HEK293 (cell line): ENCODE results near the gene CTNNBL1.

Source experiments
- CTCF ChIA-PET: fragments of 350-600 bp; formaldehyde crosslinking; extraction: SDS; loops from one replicate; lab custom pipeline; 2021; ENCODE audit warnings: antibody characterized with exemption; lab: Yijun Ruan, JAX
- POLR2A ChIA-PET: fragments of 300-600 bp; formaldehyde crosslinking; extraction: SDS; loops from one replicate; lab custom pipeline; 2020; ENCODE audit warnings: antibody characterized with exemption, inconsistent platforms; lab: Yijun Ruan, JAX
- H3K27ac ChIP-seq: fragments of 200-500 bp; sonication (Bioruptor generic); 2 replicates; pipeline ENCODE4 v1.5.1; 2014; ENCODE audit warnings: low read depth, low read length, control low read depth, inconsistent platforms; ENCODE audit errors: extremely low read depth
- H3K36me3 ChIP-seq, 2 experiments: fragments of 200-500 bp in 1 of 2; sonication (Bioruptor generic) in 1 of 2; 1 replicate in 1 of 2; 2 replicates in 1 of 2; pipeline ENCODE4 v1.5.1; 2014 to 2017; ENCODE audit warnings: inconsistent platforms in 2 of 2, low read length in 2 of 2; ENCODE audit not compliant: control insufficient read depth in 2 of 2, insufficient read depth in 1 of 2
- H3K4me1 ChIP-seq: fragments of 200-500 bp; sonication (Bioruptor generic); 2 replicates; pipeline ENCODE4 v1.5.1; 2014; ENCODE audit warnings: mild to moderate bottlenecking, low read length, inconsistent platforms; ENCODE audit not compliant: control insufficient read depth, insufficient read depth
- H3K4me3 ChIP-seq: 2 replicates; pipeline ENCODE4 v1.5.1; 2011; ENCODE audit warnings: low read depth, mild to moderate bottlenecking, control low read depth, low read length, moderate library complexity
- H3K9me3 ChIP-seq: fragments of 200-500 bp; sonication (Bioruptor generic); 2 replicates; pipeline ENCODE4 v1.5.1; 2014; ENCODE audit warnings: low read depth, low read length, inconsistent platforms; ENCODE audit not compliant: control insufficient read depth, insufficient read depth
- MZF1 ChIP-seq: fragments of 450-650 bp; formaldehyde crosslinking; IDR thresholded peaks from 2 replicates; pipeline ENCODE4 v1.5.1; 2017; ENCODE audit warnings: missing biosample characterization, missing genetic modification characterization, borderline replicate concordance
- OVOL3 ChIP-seq: fragments of 450-650 bp; formaldehyde crosslinking; IDR thresholded peaks from 2 replicates; pipeline ENCODE4 v1.5.1; 2016; ENCODE audit warnings: missing biosample characterization, missing genetic modification characterization
- RBAK ChIP-seq: fragments of 450-650 bp; formaldehyde crosslinking; IDR thresholded peaks from 2 replicates; pipeline ENCODE4 v1.5.1; 2016; ENCODE audit warnings: missing biosample characterization, missing genetic modification characterization
- REPIN1 ChIP-seq: fragments of 450-650 bp; formaldehyde crosslinking; IDR thresholded peaks from 2 replicates; pipeline ENCODE4 v1.5.1; 2017; ENCODE audit warnings: missing biosample characterization, missing genetic modification characterization, low read depth
- YY1 ChIP-seq: fragments of 450-650 bp; formaldehyde crosslinking; IDR thresholded peaks from 2 replicates; pipeline ENCODE4 v1.5.1; 2018; ENCODE audit warnings: missing biosample characterization, missing genetic modification characterization
- ZFP3 ChIP-seq: fragments of 450-650 bp; formaldehyde crosslinking; IDR thresholded peaks from 2 replicates; pipeline ENCODE4 v1.5.1; 2016; ENCODE audit warnings: low read depth, missing biosample characterization, missing genetic modification characterization
- ZNF10 ChIP-seq: fragments of 450-650 bp; formaldehyde crosslinking; IDR thresholded peaks from 2 replicates; pipeline ENCODE4 v1.5.1; 2017; ENCODE audit warnings: missing biosample characterization, missing genetic modification characterization
- ZNF155 ChIP-seq: fragments of 450-650 bp; formaldehyde crosslinking; IDR thresholded peaks from 2 replicates; pipeline ENCODE4 v1.5.1; 2016; ENCODE audit warnings: missing biosample characterization, missing genetic modification characterization
- ZNF175 ChIP-seq: fragments of 450-650 bp; formaldehyde crosslinking; IDR thresholded peaks from 2 replicates; pipeline ENCODE4 v1.5.1; 2016; ENCODE audit warnings: missing biosample characterization, missing genetic modification characterization
- ZNF211 ChIP-seq: fragments of 450-650 bp; formaldehyde crosslinking; IDR thresholded peaks from 2 replicates; pipeline ENCODE4 v1.5.1; 2016; ENCODE audit warnings: low read depth, missing biosample characterization, missing genetic modification characterization
- ZNF214 ChIP-seq: fragments of 450-650 bp; formaldehyde crosslinking; IDR thresholded peaks from 2 replicates; pipeline ENCODE4 v1.5.1; 2017; ENCODE audit warnings: missing biosample characterization, mild to moderate bottlenecking, missing genetic modification characterization, borderline replicate concordance
- ZNF239 ChIP-seq: fragments of 450-650 bp; formaldehyde crosslinking; IDR thresholded peaks from 2 replicates; pipeline ENCODE4 v1.5.1; 2016; ENCODE audit warnings: missing biosample characterization, missing genetic modification characterization
- ZNF274 ChIP-seq, 2 experiments: fragments of 200-500 bp in 1 of 2; fragments of 450-650 bp in 1 of 2; sonication (Bioruptor generic) in 1 of 2; formaldehyde crosslinking in 1 of 2; IDR thresholded peaks; 2 replicates each; pipeline versions ENCODE4 v1.5.1 to v1.6.1; 2014 to 2016; ENCODE audit warnings: borderline replicate concordance in 1 of 2, inconsistent platforms in 1 of 2, low read length in 1 of 2, missing biosample characterization in 1 of 2, missing genetic modification characterization in 1 of 2
- ZNF366 ChIP-seq: fragments of 450-650 bp; formaldehyde crosslinking; conservative IDR thresholded peaks from 2 replicates; pipeline ENCODE4 v1.5.1; 2016; ENCODE audit warnings: missing biosample characterization, missing genetic modification characterization
- ZNF560 ChIP-seq: fragments of 450-650 bp; formaldehyde crosslinking; IDR thresholded peaks from 2 replicates; pipeline ENCODE4 v1.5.1; 2017; ENCODE audit warnings: missing biosample characterization, missing genetic modification characterization, borderline replicate concordance
- ZNF629 ChIP-seq: fragments of 450-650 bp; formaldehyde crosslinking; IDR thresholded peaks from 2 replicates; pipeline ENCODE4 v1.5.1; 2017; ENCODE audit warnings: missing biosample characterization, missing genetic modification characterization
- TF ChIP-seq, protein P1 (sequence below): fragments of 450-650 bp; formaldehyde crosslinking; IDR thresholded peaks from 2 replicates; pipeline ENCODE4 v1.5.1; 2016; ENCODE audit warnings: missing biosample characterization, missing genetic modification characterization
- TF ChIP-seq, protein P2 (sequence below): fragments of 450-650 bp; formaldehyde crosslinking; IDR thresholded peaks from 2 replicates; pipeline ENCODE4 v1.5.1; 2017; ENCODE audit warnings: missing biosample characterization, missing genetic modification characterization
- TF ChIP-seq, protein P3 (sequence below): fragments of 450-650 bp; formaldehyde crosslinking; IDR thresholded peaks from 2 replicates; pipeline ENCODE4 v1.5.1; 2016; ENCODE audit warnings: missing biosample characterization, missing genetic modification characterization, borderline replicate concordance
- TF ChIP-seq, protein P4 (sequence below): fragments of 450-650 bp; IDR thresholded peaks from 2 replicates; pipeline ENCODE4 v1.5.1; 2018; ENCODE audit warnings: missing biosample characterization, missing genetic modification characterization

Gene CTNNBL1

DNA sequence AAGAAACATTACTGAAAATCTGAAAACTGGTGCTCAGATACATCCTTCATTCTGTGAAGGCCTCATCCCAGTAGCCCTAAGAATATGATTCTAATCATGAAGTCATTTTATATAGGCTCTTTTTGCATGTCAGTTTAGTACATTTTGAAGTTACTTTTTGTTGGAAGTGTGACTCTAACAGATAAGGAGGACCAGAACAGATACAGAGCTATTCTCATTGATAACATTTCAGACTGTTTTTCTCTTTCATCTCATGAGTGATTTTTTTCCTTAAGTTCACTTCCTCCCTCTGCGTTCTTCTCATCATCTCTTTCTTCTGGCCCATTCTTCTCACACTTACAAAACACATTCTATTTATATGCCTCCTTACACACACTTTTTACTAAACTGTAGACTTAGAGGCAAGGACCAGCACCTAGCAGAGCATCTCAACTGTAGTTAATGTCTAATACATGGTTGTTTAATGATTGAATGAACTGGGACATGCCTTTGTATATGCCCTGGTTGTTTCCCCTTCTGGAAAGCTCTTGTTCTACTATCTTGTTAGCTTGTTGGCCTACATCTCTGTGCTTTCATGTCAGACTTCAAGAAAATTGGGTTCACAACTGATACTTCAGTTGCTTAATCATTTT is 8.7 kb downstream of the CTNNBL1 start:
- no peak overlapping the region for H3K27ac ChIP-seq
- H3K9me3 ChIP-seq = no peaks in the 10 kb centered on the region
- H3K4me3 ChIP-seq = no peak overlapping the region
- H3K4me1 ChIP-seq = no peaks in the 10 kb centered on the region; the same call in 1 of the 2 replicates
- CTCF ChIA-PET = interaction anchor here (0.5 kb wide), 1 partner anchor 169 kb away, joined by 3 read pairs; no protein-coding TSS in a partner anchor
- TF ChIP-seq, protein P1, sequence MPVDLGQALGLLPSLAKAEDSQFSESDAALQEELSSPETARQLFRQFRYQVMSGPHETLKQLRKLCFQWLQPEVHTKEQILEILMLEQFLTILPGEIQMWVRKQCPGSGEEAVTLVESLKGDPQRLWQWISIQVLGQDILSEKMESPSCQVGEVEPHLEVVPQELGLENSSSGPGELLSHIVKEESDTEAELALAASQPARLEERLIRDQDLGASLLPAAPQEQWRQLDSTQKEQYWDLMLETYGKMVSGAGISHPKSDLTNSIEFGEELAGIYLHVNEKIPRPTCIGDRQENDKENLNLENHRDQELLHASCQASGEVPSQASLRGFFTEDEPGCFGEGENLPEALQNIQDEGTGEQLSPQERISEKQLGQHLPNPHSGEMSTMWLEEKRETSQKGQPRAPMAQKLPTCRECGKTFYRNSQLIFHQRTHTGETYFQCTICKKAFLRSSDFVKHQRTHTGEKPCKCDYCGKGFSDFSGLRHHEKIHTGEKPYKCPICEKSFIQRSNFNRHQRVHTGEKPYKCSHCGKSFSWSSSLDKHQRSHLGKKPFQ (tag by site-specific recombination) = no peak
- TF ChIP-seq ZFP3 (tag by site-specific recombination) (no peak), ZNF10 (no peak), YY1 (tag by site-specific recombination) (no peak), ZNF629 (tag by site-specific recombination) (no peak), REPIN1 (no peak), OVOL3 (no peak), ZNF211 (tag by site-specific recombination) (no peak), ZNF560 (tag by site-specific recombination) (no peak), MZF1 (tag by site-specific recombination) (no peak), ZNF175 (tag by site-specific recombination) (no peak), ZNF366 (tag by site-specific recombination) (no peak), ZNF214 (tag by site-specific recombination) (no peak), ZNF239 (tag by site-specific recombination) (no peak), ZNF155 (no peak), ZNF274 (IDR thresholded peaks at IDR 0.05; ENCODE audit: low read length) (no peak), ZNF274 (tag by site-specific recombination; IDR thresholded peaks at IDR 0.05; ENCODE audit: borderline replicate concordance) (no peak), RBAK (tag by site-specific recombination) (no peak)
- TF ChIP-seq, protein P2, sequence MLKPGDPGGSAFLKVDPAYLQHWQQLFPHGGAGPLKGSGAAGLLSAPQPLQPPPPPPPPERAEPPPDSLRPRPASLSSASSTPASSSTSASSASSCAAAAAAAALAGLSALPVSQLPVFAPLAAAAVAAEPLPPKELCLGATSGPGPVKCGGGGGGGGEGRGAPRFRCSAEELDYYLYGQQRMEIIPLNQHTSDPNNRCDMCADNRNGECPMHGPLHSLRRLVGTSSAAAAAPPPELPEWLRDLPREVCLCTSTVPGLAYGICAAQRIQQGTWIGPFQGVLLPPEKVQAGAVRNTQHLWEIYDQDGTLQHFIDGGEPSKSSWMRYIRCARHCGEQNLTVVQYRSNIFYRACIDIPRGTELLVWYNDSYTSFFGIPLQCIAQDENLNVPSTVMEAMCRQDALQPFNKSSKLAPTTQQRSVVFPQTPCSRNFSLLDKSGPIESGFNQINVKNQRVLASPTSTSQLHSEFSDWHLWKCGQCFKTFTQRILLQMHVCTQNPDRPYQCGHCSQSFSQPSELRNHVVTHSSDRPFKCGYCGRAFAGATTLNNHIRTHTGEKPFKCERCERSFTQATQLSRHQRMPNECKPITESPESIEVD (tag by site-specific recombination) = no peak
- TF ChIP-seq, protein P3, sequence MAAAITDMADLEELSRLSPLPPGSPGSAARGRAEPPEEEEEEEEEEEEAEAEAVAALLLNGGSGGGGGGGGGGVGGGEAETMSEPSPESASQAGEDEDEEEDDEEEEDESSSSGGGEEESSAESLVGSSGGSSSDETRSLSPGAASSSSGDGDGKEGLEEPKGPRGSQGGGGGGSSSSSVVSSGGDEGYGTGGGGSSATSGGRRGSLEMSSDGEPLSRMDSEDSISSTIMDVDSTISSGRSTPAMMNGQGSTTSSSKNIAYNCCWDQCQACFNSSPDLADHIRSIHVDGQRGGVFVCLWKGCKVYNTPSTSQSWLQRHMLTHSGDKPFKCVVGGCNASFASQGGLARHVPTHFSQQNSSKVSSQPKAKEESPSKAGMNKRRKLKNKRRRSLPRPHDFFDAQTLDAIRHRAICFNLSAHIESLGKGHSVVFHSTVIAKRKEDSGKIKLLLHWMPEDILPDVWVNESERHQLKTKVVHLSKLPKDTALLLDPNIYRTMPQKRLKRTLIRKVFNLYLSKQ (tag by site-specific recombination) = no peak
- TF ChIP-seq, protein P4, sequence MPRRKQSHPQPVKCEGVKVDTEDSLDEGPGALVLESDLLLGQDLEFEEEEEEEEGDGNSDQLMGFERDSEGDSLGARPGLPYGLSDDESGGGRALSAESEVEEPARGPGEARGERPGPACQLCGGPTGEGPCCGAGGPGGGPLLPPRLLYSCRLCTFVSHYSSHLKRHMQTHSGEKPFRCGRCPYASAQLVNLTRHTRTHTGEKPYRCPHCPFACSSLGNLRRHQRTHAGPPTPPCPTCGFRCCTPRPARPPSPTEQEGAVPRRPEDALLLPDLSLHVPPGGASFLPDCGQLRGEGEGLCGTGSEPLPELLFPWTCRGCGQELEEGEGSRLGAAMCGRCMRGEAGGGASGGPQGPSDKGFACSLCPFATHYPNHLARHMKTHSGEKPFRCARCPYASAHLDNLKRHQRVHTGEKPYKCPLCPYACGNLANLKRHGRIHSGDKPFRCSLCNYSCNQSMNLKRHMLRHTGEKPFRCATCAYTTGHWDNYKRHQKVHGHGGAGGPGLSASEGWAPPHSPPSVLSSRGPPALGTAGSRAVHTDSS (tag by site-specific recombination) = no peak
- H3K36me3 ChIP-seq = no peaks in the 10 kb centered on the region
- POLR2A ChIA-PET = interaction anchor here (1.3 kb wide), 1 partner anchor 9 kb away, joined by 3 read pairs; the partner anchor contains the start of gene CTNNBL1
